ENCODE results near the gene NFKB1. TPM values are rescaled to one million over a fixed set of nuclear protein-coding genes. Genes with fewer than 3 reads are reported as not detected.

NFKB1 gene
- total RNA-seq, 1 donor from 2014 or later: 20.6 TPM

DNA sequence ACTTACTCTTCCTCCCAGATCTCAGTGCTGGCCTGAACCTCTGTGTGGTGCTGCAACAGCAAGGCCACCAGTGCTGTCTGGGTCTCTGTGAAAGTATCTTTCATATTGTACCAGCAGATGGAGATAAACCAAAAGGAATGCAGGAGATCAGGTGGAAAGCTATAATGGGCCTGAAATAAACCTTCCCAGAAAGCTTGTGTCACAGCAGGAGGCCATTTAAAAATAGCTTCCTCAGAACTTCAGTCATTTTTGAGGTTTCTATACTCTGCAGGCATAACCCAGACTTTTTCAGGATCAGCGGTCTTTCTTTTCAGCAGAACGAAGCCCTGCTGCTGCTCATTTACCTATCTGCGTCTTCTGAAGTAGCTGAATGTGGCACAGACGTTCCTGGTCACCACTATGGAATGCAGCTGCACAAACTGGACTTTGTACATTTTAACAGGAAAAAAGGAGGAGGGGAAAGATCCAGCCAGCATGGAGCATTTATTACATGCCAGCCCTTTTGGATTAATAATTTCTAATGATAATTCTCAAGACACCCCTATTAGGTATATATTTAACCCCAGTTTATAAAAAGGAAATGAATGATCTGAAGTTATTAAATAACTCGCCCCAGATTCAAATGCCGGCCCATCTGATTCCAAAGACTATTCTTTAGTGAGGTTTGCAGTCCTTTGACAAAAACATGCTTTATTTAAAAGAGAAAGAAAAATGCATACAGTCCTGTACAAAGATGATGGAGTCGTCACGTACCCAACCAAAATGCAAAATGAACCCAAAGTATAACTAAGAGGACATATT lies 119.7 kb downstream of the NFKB1 start:
- H3K27me3 Mint-ChIP-seq: no peaks in the 10 kb centered on the region
- no peak for DNase-seq (ENCODE audit: extremely low spot score, unreplicated experiment)
- H3K27ac Mint-ChIP-seq: peak overlapping the region; percentile 68
- H3K9me3 Mint-ChIP-seq: no peaks in the 10 kb centered on the region
- H3K4me1 Mint-ChIP-seq (ENCODE audit: unreplicated experiment): peaks cover 10% of the 10 kb centered on the region
- peak overlapping the region; percentile 53 for H3K4me3 Mint-ChIP-seq
- TF ChIP-seq, protein P1, sequence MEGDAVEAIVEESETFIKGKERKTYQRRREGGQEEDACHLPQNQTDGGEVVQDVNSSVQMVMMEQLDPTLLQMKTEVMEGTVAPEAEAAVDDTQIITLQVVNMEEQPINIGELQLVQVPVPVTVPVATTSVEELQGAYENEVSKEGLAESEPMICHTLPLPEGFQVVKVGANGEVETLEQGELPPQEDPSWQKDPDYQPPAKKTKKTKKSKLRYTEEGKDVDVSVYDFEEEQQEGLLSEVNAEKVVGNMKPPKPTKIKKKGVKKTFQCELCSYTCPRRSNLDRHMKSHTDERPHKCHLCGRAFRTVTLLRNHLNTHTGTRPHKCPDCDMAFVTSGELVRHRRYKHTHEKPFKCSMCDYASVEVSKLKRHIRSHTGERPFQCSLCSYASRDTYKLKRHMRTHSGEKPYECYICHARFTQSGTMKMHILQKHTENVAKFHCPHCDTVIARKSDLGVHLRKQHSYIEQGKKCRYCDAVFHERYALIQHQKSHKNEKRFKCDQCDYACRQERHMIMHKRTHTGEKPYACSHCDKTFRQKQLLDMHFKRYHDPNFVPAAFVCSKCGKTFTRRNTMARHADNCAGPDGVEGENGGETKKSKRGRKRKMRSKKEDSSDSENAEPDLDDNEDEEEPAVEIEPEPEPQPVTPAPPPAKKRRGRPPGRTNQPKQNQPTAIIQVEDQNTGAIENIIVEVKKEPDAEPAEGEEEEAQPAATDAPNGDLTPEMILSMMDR (conservative IDR thresholded peaks at IDR 0.05): peak; percentile 68
- peaks cover 1% of the 10 kb centered on the region for H3K36me3 Mint-ChIP-seq

DNA sequence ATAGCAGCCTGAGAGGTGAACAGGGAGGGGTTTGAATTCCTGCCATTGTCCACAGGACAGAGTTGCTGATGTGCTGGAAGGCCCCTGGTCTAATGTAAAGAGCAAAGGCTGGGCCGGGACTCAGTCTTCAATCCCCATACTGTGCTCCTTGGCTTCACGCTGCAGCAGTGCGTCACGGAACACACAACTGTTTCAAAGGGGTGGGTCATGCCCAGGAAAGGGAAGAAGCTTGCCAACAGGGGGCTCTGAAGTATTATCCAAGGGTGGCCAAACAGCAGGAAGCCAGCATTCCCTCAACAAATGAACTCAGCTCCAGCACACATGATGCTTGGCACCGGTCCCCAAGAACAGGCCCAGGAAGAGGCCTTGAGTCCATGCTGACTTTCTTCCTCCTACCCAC lies 122.5 kb downstream of the NFKB1 start:
- Mint-ChIP-seq H3K27me3 (no peaks in the 10 kb centered on the region), H3K4me3 (no peak overlapping the region), H3K36me3 (no peaks in the 10 kb centered on the region), H3K9me3 (no peaks in the 10 kb centered on the region), H3K27ac (no peak overlapping the region), H3K4me1 (ENCODE audit: unreplicated experiment) (peaks cover 11% of the 10 kb centered on the region)
- DNase-seq (ENCODE audit: extremely low spot score, unreplicated experiment): no peak
- TF ChIP-seq, protein P1 (conservative IDR thresholded peaks at IDR 0.05): peak; percentile 43

DNA sequence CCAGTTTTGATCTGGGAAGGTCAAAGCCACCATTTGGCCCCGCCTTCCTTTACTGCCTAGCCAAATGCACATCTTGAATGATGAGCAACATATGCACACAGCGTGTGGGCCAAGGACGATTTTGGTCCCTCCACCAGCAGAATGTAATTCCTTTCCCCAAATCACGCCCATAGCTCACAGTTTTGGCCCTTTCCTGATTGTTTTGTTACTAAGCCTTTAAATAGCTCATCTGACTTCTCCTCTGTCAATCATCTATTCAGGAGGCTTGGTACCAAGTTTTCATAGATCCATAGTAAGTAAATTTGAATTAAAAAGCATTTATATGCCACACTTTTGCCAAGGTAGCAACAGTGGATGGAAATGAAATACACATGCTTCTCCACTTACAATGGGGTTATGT lies 123.3 kb downstream of the NFKB1 start:
- TF ChIP-seq, protein P1 (conservative IDR thresholded peaks at IDR 0.05): no peak
- Mint-ChIP-seq H3K4me3 (no peak overlapping the region), H3K4me1 (ENCODE audit: unreplicated experiment) (peaks cover 16% of the 10 kb centered on the region), H3K36me3 (no peaks in the 10 kb centered on the region), H3K27ac (no peak overlapping the region), H3K9me3 (no peaks in the 10 kb centered on the region), H3K27me3 (no peaks in the 10 kb centered on the region)
- no peak for DNase-seq (ENCODE audit: extremely low spot score, unreplicated experiment)

DNA sequence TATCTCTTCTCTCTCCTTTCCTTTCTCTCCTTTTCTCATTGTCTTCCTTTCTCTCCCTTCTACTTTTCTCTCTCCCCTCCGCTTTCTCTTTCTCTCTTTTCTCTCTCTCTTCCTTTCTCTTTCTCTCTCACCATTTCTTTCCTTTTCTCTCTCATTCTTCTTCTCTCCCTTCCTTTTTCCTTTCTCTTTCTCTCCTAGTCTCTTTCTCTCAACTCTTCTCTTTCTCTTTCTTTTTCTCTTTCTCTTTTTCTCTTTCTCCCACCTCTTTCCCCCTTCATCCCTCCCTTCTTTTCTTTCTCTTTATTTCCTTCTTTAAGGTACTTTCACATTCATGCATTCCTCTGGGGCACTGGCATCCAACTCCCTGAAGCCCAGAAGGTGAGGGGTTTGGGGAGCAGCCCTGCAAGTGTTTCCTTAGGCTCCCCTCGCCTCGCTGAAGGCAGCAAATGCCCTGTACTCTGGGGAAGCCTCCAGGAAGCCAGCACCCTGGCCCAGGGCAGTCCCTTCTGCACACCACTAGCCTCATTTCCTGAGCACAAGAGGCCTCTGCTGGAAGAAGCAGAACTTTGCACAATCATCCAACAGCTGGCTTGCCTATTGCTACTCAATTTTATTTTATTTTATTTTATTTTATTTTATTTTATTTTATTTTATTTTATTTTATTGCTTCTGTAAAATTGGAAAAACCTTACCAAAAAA lies 124.2 kb downstream of the NFKB1 start:
- H3K27ac Mint-ChIP-seq: no peak overlapping the region
- H3K9me3 Mint-ChIP-seq: no peaks in the 10 kb centered on the region
- no peak for DNase-seq (ENCODE audit: extremely low spot score, unreplicated experiment)
- TF ChIP-seq, protein P1 (conservative IDR thresholded peaks at IDR 0.05): peak; percentile 36
- no peaks in the 10 kb centered on the region for H3K27me3 Mint-ChIP-seq
- H3K4me1 Mint-ChIP-seq (ENCODE audit: unreplicated experiment): peaks cover 21% of the 10 kb centered on the region
- no peak overlapping the region for H3K4me3 Mint-ChIP-seq
- no peaks in the 10 kb centered on the region for H3K36me3 Mint-ChIP-seq

DNA sequence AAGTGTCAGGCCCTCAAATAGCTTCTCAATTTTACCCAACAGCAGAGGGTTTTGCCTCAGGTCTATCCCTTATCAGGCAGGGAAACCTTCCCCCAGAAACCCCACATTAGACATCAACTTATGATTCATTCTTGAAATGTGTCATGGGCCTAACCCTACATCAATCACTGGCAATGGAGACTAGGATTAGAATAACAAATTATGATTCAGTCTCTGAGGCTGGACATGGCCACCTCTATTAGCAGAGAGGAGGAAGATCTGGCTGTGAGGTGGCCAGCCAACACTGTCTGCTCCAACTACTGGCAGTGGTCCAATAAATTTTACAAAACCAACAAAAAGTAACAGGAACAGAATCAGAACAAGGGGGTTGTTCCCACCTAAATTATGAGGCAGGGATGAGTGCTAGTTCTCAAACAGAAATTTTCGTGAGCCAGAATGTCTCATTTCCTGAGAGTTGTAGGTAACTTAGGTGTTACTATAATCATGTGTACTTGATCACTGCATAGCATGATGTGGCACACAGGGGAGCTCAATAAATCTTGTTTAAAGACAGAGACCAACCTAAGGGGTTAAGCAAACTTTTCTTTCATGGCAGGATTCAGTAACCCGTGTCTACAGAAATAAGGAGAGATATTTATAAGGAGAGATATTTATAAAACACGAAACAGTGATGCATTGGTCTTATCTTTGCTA lies 126.8 kb downstream of the NFKB1 start:
- peaks cover 19% of the 10 kb centered on the region for H3K4me1 Mint-ChIP-seq (ENCODE audit: unreplicated experiment)
- no peak for DNase-seq (ENCODE audit: extremely low spot score, unreplicated experiment)
- H3K4me3 Mint-ChIP-seq: no peak overlapping the region
- no peaks in the 10 kb centered on the region for H3K36me3 Mint-ChIP-seq
- no peaks in the 10 kb centered on the region for H3K27me3 Mint-ChIP-seq
- no peak overlapping the region for H3K27ac Mint-ChIP-seq
- TF ChIP-seq, protein P1 (conservative IDR thresholded peaks at IDR 0.05): no peak
- H3K9me3 Mint-ChIP-seq: no peaks in the 10 kb centered on the region
